AG08395 (cell line): Measurements from ENCODE around the gene CMIP.
A peak's percentile ranks its signal among the peaks of the same experiment; 100 is the strongest.
"Not testable (repeated sequence)": the region's sequence is repeated elsewhere in the genome, so short reads cannot be mapped to it uniquely, and the experiment has no call there.

ENCODE experiments used
- DNase-seq: peaks from one replicate; pipeline ENCODE4 v3.0.0; 2012; ENCODE audit warnings: mixed read lengths, low spot score

CMIP gene

DNA sequence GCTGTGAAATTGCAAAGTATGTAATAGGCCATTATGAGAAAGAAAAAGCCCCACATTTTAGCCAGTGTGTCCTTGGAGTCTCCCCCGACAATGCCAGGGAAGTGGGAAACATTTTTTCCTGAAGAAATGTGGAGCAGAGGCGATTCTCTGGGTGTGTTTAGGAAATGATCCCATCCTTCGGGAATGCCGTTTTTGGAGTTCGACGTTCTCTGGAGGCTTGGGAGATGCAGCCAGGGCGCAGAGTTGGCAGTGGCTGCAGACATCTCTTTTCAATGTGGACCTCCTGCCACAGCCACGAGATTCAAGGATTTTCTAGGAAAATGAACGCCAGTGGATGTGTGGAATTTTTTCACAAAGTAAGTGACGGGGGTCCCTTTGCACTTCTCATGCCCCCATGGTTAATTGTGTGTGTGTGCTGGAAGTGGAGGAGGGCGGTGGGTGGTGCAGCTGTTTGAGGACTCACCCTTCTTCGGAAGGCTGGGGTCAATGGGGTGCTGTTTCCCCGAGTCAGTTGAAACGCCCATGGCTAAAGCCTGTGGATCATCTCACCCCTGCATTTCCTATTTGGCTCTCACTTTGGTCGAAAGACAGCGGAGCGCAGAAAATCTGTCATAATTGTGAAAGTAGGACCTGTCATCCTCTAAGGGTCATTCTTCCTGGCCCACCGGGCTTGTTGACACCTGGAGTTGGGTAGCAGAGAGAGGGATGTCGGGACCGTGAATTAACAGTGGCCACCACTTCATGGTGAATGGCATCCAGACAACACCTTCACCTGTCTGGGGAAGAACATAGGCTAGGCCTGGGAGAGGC, 73.2 kb downstream of the CMIP start:
- peak; percentile 76 for DNase-seq

DNA sequence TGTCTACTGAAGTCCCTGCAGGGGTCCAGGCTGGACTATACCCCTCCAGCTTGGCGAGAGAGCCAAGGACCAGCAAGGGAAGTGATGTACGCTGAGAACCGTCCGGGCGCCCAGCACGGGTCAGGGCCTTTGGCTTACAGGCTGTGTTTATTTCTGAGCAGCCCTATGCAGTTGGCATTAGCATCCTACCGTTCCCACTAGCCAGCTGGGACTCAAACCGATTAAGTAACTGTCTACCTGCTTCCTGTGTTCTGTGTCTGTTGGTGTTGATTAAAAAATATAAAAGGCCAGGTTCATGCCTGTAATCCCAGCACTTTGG, 73.8 kb downstream of the CMIP start:
- DNase-seq: no peak

DNA sequence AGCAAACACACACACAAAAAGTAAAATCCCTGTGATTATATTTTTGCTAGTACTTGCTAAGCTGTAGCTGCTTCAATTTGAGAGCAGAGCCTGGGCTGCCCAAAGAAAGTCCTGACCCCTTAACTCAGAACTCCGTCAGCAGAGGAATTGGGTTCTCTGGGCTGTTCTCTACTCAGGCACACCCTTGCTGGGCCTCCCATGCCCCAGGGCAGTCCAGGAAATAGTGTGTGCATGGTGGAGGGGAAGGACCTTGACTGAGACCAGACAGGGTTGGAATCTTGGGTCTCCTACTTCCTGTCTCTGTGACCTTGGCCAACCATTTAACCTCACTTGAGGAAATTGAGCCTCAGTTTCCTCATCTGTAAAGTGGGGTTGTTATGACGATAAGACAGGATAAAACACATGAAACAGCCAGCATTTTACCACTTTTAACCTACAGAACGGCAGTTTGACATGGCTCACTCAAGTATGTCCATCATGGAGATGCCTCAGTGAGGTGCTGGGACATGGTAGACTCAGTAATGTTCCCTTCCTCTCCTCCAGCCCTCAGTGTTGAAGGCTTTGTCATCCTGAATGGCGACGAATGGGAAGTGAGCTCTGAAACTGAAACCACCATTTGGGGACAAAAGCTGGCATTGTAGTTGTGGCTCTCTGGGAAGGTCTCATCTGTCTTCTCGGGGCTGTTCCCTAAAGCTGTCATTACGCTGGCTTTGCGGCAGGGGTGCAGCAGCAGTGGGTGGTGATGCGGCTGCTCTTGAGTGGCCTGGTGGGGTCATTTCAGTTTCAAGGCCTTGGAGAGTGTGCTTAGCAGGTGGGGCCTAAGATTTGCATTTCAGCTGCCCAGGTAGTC, 74.9 kb downstream of the CMIP start:
- DNase-seq: no peak

DNA sequence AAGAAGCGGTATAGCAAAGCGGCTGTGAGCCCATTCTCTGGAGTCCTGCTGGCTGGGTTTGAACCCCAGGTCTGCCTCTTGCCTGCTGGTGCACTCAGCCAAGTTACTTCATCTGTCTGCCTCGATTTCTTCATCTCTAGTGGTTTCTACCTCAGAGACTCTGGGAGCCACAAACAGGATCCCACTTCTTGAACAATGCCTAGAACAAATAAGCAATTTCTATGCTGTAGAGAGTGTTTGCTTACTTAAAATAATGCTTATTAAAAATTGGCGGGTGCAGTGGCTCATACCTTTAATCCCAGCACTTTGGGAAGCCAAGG, 75.5 kb downstream of the CMIP start:
- no peak for DNase-seq

DNA sequence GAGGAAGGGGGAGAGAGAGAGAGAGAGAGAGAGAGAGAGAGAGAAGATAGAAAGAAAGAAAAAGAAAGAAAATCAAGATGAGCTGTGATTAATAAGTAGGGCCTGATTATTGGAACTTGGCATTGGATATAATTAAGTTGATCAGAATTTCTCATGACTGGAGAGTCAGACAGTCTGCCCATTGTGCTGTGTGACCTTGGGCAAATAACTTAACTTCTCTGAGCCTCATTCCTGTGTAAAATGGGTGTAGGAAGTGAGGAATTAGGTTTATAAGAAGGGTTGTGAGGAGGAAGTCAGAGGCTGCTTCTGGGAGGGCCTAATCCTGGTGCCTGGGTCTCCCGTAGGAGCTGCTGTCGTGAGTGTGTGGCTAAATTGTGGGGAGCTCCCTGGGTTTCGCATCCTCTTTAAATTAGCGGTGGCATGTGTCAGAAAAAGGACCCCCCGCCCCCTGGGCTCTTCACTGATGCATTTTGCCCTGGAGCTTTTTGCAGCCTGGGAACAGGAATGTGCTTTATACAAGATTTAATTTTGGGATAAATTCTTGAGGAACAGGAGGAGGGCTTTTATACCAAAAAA, 76.0 kb downstream of the CMIP start:
- DNase-seq: no peak

DNA sequence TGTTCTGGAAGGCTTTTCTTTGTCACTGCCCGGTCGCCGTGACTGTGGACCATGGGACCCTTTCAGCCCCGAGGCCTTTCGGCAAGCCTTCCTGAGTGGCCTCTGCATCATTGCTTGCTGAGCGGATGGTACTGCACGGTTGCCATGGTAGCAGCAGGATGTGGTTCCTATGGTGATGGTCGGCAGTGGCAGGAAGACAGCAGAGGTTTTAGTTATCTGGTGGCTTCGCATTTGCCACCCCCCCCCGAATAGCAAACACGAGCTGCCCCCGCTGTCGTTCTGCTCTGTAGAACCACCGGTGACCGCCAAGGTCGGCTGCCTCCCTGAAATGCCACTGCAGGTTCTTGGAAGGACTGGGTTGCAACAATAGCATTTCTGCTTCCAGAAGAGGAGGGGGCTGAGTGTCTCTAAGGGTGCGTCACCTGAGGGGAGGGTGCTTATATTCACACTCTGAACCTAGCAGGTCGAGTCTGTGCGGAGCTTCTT, 76.6 kb downstream of the CMIP start:
- DNase-seq: no peak

DNA sequence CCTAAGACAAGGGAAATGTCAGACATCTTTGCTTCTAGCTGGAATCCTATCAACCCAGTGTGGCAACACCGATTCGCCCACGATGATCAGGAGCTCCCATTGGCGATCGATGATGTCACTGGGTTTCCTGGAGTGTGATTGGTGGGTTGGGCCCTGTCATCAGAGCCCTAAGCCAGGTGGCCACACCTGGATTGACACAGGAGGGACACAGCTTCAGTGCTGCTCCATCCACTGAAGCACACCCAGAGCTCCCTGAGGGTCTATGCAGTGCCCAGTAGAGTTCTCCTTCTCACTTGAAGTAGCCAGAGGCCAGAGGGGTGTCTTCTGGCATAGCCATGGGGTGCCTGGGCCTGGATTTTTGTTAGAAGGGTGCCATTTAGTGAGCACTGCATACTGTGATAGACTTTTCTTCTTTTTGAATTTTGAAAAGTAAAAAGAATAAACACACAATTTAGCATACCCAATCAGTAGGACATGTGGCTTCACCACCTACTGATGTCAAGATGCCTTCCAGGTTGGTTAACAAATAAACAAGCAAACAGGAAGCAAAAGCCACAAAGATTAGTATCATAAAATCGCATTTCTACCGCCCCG, 77.6 kb downstream of the CMIP start:
- DNase-seq: no peak

DNA sequence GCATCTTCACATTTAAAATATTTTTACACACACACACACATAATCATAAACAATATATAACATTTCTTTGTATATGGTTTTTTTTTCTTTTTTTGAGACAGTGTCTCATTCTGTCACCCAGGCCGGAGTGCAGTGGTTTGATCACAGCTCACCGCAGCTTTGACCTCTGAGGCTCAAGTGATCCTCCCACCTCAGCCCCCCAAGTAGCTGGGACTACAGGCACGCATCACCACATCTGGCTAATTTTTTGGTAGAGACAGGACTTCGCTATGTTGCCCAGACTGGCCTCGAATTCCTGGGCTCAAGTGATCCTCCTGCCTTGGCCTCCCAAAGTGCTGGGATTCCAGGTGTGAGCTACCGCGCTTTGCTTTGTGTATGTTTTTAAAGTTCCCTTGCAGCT, 78.2 kb downstream of the CMIP start:
- DNase-seq: not testable (repeated sequence)

DNA sequence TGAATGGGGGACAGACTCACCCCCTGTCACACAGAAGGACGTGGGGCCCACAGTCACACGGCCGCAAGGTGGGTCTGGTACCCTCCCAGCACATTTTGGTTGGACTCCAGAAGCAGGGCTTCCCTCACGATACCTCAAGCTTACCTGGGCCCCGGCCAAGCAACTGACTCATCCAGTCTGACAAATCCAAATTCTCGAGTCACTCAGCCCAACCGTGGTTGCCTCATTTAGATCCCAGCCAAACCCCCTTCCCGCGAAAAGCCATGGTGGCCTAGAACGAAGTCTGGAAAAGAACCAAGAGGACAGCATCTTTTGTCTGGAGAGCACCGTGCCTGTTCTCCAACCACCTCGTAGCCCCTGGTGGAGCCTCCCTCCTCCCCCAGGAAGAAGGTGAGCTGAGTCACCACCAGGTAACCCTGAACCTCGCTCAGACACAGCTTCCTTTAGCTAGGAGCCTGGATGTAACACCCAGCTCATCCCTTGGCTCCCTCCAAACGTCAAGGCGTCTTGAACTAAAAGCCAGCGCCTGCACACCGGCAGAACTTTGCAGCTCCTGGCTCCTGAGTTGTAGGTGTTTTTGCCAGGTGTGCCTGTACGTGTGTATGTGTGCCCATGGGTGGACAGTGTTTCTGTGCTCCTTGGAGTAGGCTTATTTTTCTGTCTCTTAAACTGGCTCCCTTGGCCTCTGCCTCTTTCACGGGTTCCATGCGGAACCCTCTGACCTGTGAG, 78.9 kb downstream of the CMIP start:
- DNase-seq: peak; percentile 77

DNA sequence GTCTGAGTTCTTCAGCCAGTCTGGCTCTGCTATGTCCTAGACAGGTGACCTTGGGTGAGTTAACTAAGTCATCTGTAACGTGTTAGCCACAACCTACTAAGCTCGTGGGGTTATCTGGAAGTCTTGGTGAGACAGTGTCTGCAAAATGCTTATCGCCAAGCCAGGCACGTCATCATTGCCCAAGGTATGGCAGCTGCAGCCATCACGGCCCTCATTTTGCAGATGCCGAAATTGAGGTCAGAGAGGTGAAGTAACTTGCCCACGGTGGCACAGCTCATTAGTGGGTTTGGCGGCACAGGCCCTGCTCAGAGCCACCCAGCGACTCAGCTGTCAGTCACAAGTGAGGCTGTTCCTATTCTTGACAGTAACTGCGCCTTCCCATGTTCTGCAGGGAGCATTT, 79.8 kb downstream of the CMIP start:
- no peak for DNase-seq

DNA sequence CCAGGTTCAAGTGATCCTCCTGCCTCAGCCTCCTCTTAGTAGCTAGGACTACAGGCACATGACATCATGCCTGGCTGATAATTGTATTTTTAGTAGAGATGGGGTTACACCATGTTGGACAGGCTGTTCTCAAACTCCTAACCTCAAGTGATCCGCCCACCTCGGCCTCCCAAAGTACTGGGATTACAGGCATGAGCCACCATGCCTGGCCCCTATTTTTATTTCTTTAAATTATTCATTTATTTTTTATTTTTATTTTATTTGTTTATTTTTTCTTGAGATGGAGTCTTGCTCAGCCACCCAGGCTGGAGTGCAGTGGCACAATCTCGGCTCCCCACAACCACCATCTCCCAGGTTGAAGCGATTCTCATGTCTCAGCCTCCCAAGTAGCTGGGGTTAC, 80.3 kb downstream of the CMIP start:
- DNase-seq: not testable (repeated sequence)

DNA sequence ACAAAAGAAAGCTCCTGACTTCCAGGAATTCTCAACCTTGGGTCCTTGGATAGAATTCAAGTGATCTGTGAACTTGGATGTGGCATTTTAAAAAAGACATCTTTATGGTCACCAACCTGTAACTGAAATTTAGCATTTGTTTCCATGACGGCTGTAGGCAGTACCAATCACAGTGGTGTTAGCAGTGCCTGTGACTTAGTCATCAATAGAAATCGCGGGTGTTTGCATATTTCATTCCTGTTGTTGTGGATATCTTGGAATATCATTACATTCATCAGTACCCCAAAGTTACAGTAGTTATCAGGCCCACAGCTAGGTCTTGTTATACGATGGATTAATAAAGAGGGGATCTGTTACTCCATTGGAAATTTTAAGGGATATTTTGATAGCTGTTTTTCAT, 81.6 kb downstream of the CMIP start:
- DNase-seq: no peak

DNA sequence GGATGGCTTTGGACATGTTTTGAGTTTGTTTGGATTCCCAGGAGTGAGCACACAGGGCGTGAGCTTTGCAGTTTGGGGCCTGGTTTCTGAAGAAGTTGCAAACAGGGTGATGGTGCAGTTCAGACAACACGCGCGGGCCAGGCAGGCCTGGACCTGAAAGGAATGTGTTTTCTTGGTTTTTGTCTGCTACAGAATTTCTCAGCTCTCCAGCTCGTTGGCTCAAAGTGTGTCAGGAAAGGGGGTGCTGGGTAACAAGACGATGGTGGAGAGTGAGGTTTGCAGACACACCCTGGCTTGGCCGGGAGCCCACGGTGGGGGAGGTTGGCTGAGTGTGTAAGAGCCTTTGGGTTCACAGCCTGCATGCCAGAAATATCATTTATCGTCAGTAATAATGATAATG, 82.3 kb downstream of the CMIP start:
- peak; percentile 31 for DNase-seq

DNA sequence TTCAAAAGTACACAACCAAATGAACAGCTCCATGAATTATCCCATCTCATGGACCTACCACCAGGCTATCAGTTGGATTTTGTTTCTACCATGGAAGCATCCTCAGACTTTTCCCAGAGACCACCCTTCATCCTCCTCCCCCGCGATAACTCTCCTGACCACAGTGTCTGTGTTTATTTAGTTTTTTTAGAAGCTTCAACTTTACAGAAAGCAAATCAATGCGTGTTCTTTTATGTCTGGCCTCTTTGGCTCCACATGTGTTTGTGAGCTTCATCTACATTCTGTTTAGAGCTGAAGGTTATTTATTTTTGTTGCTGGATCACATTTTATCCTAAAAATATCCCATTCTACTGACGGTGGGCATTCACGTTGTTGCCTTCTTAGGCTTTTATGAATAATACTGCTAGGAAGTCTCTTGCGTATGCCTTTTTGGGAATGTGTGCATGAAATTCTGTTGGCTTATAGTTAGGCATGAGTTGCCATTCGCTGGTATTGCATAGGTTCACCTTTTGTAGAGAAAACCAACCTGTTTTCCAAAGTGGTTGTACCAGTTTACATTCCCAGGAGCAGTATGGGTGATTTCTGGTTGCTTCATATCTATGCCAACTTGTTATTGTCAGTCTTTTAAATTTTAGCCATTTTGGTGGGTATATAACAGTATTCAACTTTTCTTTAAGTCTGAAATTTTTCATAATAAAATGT, 83.0 kb downstream of the CMIP start:
- no peak for DNase-seq

DNA sequence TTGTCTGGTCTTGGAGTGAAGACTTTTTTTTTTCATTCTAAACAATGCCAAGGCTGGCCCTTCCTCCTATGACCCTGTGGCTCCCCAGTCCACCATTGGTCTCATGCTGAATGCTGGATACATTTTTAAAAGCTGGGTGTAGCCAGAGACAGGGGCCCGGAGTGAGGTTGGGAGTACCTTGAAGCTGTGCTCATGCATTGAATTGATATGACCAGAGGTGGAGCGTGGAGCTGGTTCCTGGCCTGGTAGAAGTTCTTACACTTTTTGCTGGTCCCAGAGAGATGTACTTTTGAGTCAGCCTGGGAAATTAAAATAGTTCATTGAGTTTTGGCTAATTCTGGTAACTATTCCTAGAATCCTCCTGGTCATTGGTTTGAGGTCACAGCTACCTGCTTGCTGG, 83.6 kb downstream of the CMIP start:
- DNase-seq: no peak

DNA sequence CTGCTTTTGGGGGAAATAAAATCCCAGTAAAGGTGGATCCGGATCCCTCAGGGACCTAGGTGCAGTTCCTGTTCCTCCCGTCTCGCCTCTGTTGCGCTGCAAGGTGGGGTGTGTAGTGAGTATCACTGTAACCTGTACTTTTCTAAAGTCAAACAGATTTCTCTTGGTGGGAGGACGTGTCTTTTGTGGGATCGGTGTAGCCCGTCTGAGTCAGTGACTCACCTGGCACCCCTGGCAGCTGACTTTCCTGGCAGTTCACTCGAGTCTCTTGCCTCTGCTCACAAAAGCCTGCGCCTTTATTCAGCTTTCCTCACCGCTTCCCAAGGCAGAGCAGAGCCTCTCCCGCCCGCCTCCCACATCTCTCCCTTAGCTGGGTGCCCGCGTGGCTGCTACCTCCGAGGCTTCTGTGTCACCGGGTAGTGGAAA, 85.7 kb downstream of the CMIP start:
- no peak for DNase-seq

DNA sequence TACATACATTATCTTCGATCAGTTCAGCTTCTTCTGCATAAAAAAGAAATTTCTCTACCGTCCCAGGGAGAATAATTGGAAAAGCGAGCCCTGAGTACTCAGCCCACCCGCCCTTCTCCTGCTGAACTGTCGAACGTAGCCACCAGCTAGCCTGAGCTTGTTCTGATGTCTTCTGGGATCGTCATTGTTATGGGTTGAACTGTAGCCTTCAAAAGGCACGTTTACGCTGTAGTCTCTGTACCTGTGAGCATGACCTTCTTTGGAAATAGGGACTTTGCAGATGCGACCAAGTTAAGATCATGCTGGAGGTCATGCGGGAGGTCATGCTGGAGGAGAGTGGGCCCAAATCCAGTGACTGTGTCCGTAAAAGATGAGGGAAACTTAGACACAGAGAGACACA, 86.2 kb downstream of the CMIP start:
- no peak for DNase-seq

DNA sequence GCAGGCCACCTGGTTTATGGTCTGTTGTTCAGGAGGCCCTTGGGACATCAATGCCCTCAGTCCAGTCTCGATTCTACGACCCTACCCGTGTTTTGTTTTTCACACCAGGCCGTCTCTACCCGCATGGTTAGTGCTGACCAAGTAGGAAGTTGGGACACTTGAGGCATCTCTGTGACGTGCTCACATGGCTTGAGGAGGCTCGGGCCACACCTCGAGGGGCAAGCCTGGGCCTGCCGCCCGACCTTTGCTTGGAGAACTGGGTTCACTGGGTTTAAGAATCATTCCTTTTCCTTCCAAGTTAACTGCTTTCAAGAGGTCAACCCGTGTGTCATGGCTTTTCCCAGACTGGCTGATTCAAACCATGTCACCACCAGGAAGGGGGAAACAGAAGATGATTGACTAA, 86.8 kb downstream of the CMIP start:
- no peak for DNase-seq

DNA sequence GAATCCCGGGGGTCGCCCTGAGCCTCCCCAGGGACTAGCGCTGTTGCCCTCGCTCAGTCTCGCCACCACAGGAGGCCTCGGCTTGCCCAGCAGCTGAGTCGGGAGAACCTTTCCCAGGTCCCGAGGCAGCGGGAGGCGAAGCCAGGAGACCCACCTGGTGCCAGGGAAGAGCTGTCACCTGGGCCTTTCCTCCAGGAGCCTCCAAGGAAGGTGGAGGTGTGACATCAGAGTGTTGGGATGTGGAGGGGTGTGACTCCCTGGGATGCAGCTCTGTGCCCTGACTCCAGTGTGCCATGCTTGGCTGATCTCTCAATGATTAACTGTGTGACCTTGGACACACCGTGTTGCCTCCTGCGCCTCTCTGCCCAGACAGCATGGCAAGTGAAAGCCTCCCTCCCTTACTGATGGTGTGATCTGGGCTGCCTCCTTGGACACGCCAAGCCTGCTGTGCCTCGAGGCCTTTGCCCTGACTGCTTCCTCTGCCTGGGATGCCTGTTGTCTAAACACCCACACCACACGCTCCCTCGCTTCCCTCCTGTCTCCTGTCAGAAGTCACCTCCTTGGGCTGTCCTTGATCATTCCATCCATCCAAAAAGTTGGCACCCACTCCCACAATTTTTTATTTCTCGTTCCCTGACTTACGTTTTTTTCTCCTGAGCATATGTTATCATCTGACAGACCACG, 88.0 kb downstream of the CMIP start:
- no peak for DNase-seq

DNA sequence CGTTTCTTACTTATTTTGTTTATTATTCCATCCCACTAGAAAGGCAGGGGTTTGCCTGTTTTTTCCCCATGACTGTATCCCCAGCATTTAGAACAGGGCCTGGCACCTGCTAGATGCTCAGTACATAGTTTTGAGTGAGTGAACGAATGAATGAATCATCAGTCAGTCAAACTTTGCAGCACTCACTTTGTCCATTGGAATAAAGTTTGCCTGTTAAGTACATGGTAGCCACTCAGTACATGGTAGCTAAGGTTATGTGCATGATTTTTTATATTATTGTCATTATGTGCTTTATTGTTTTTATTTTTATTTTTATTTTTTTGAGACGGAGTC, 88.5 kb downstream of the CMIP start:
- no peak for DNase-seq
